T-cell (primary cell): ENCODE results near the gene LRRC72. TPM values are rescaled to one million over a fixed set of nuclear protein-coding genes. Genes with fewer than 3 reads are reported as not detected.
A peak's percentile ranks its signal among the peaks of the same experiment; 100 is the strongest.
"Not testable (repeated sequence)": the region's sequence is repeated elsewhere in the genome, so short reads cannot be mapped to it uniquely, and the experiment has no call there.

Source experiments
- ATAC-seq, 4 experiments: fragments of 200-7000 bp in 3 of 4; fragments of 150-1000 bp in 1 of 4; cut with Tn5 transposase; replicated peaks in 1 of 4; 1 replicate in 3 of 4; 2 replicates in 1 of 4; pipeline ENCODE4 v1.10.0; 2021; ENCODE audit warnings: moderate library complexity in 3 of 4, mild to moderate bottlenecking in 2 of 4, moderate number of reproducible peaks in 1 of 4
- CTCF ChIA-PET, 2 donors: fragments of 300-600 bp; sonication (Branson Sonifier 250); formaldehyde crosslinking; loops; one replicate each; lab custom pipeline; 2022; ENCODE audit warnings: antibody characterized with exemption in 2 of 2; lab: Charles Lee
- POLR2A ChIA-PET, 2 donors: fragments of 300-600 bp; sonication (Branson Sonifier 250); formaldehyde crosslinking; loops; one replicate each; lab custom pipeline; 2022; ENCODE audit warnings: antibody characterized with exemption in 2 of 2; lab: Charles Lee
- DNase-seq, 35 experiments: peaks; one replicate each; pipeline versions ENCODE4 v3.0.0 to v3.0.0-alpha.2; 2013 to 2023
- H3K27ac ChIP-seq: one replicate; pipeline ENCODE4 v1.5.1; 2013; ENCODE audit warnings: low read length
- H3K27me3 ChIP-seq, 2 experiments: replicated peaks in 1 of 2; 1 replicate in 1 of 2; 2 replicates in 1 of 2; pipeline versions ENCODE4 v1.6.1 to v1.7.0; 2013; ENCODE audit warnings: low read length in 1 of 2, mixed read lengths in 1 of 2; ENCODE audit not compliant: control insufficient read depth in 2 of 2, insufficient read depth in 2 of 2; ENCODE audit errors: extremely low read depth in 1 of 2
- H3K36me3 ChIP-seq, 2 donors: 1 replicate in 1 of 2; 2 replicates in 1 of 2; pipeline versions ENCODE4 v1.6.1 to v1.7.0; 2013; ENCODE audit warnings: low read length in 1 of 2; ENCODE audit not compliant: control insufficient read depth in 2 of 2, insufficient read depth in 1 of 2; ENCODE audit errors: extremely low read depth in 1 of 2
- H3K4me1 ChIP-seq, 2 experiments: 1 replicate in 1 of 2; 2 replicates in 1 of 2; pipeline versions ENCODE4 v1.6.1 to v1.7.0; 2013; ENCODE audit warnings: low read length in 2 of 2, mixed read lengths in 1 of 2; ENCODE audit not compliant: insufficient read depth in 2 of 2, control insufficient read depth in 1 of 2; ENCODE audit errors: extremely low read depth in 1 of 2
- H3K4me3 ChIP-seq, 2 donors: 1 replicate in 1 of 2; 2 replicates in 1 of 2; pipeline versions ENCODE4 v1.5.1 to v1.7.0; 2013; ENCODE audit warnings: mild to moderate bottlenecking in 2 of 2, low read length in 1 of 2, moderate library complexity in 1 of 2; ENCODE audit not compliant: control insufficient read depth in 1 of 2; ENCODE audit errors: extremely low read depth in 1 of 2
- H3K9me3 ChIP-seq: 2 replicates; pipeline ENCODE4 v1.7.0; 2013
- H3K27ac Mint-ChIP-seq, 2 donors: one replicate each; pipeline ENCODE4 v1.8.0; 2020 to 2021; ENCODE audit warnings: mild to moderate bottlenecking in 2 of 2, mixed read lengths in 2 of 2
- H3K27me3 Mint-ChIP-seq, 2 donors: one replicate each; pipeline ENCODE4 v1.8.0; 2021 to 2022; ENCODE audit warnings: mixed read lengths in 2 of 2
- H3K36me3 Mint-ChIP-seq: one replicate; pipeline ENCODE4 v1.8.0; 2021; ENCODE audit warnings: mixed read lengths
- H3K4me1 Mint-ChIP-seq, 3 donors: one replicate each; pipeline ENCODE4 v1.8.0; 2020 to 2022; ENCODE audit warnings: mixed read lengths in 3 of 3, mild to moderate bottlenecking in 1 of 3
- H3K4me3 Mint-ChIP-seq, 3 donors: one replicate each; pipeline ENCODE4 v1.8.0; 2020 to 2022; ENCODE audit warnings: mild to moderate bottlenecking in 3 of 3, mixed read lengths in 3 of 3, moderate library complexity in 3 of 3
- H3K9me3 Mint-ChIP-seq, 3 donors: one replicate each; pipeline ENCODE4 v1.8.0; 2020 to 2022; ENCODE audit warnings: mixed read lengths in 3 of 3
- WGBS: methylation state at CpG from one replicate; pipeline ENCODE4 v1.1.5; 2013; ENCODE audit warnings: missing lambda C conversion rate; ENCODE audit not compliant: insufficient coverage; 5-methylcytosine and 5-hydroxymethylcytosine counted together
- total RNA-seq, 35 experiments: library from RNA in 6 of 35; stranded (reverse) in 6 of 35; fragments of 120-200 nt in 1 of 35; gene quantifications; one replicate each; pipeline versions ENCODE4 v1.2.1 to v1.2.4 and lab custom pipeline; 2013 to 2026

The LRRC72 gene
- total RNA-seq, 5 donors from 2014 or later (not counting 1 experiment from before 2014, with no cell fraction given), result not detected

DNA sequence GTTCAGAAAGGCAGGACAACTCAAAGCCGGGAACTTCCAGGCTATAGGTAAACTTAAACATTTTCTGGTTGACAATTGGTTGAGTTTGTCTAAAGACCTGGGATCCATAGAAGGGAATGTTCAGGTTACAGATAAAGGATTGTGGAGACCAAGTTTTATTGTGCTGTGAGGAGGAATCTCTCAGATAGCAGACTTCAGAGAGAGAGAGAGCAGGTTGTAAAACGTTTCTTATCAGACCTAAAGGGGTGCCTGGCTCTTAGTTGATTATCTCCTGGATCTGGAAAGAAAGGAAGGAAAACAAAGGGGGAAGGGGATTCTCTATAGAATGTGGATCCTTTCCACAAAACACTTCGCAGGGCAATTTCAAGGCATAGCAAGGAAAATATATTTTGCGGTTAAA lies 69.0 kb downstream of the LRRC72 start:
- H3K4me3 ChIP-seq, H3K27ac Mint-ChIP-seq, H3K4me1 ChIP-seq, H3K4me1 Mint-ChIP-seq, H3K9me3 Mint-ChIP-seq, POLR2A ChIA-PET, H3K36me3 ChIP-seq, H3K27ac ChIP-seq, DNase-seq, CTCF ChIA-PET, H3K9me3 ChIP-seq, H3K27me3 ChIP-seq, H3K27me3 Mint-ChIP-seq, H3K4me3 Mint-ChIP-seq, ATAC-seq: not testable (repeated sequence)
- peaks cover 16% of the 10 kb centered on the region for H3K36me3 Mint-ChIP-seq
- no CpG with 5 or more reads among the region's 4 CpGs for WGBS

GRCh38 chr7:16598015-16598414 lies 71.4 kb downstream of the LRRC72 start:
- ChIA-PET CTCF (interaction anchor here in 1 of 2 donors (1.0 kb wide), 1 partner anchor 33 kb away, joined by 3 read pairs; no protein-coding TSS in a partner anchor), POLR2A (no interaction called here)
- Mint-ChIP-seq H3K36me3 (peaks cover 41% of the 10 kb centered on the region), H3K4me3 (no peak overlapping the region), H3K27me3 (no peaks in the 10 kb centered on the region), H3K27ac (no peak overlapping the region), H3K4me1 (no peaks in the 10 kb centered on the region), H3K9me3 (no peaks in the 10 kb centered on the region)
- ATAC-seq, result no peak
- DNase-seq, result no peak
- no peaks in the 10 kb centered on the region for H3K4me1 ChIP-seq
- H3K9me3 ChIP-seq, result no peaks in the 10 kb centered on the region
- H3K27me3 ChIP-seq, result no peaks in the 10 kb centered on the region
- no peak overlapping the region for H3K4me3 ChIP-seq
- H3K27ac ChIP-seq, result no peak overlapping the region
- peaks cover 0 to 21% of the 10 kb centered on the region in 2 donors for H3K36me3 ChIP-seq
- WGBS, result no CpG with 5 or more reads among the region's 4 CpGs

GRCh38 chr7:16599860-16600259 lies 73.2 kb downstream of the LRRC72 start:
- Mint-ChIP-seq H3K9me3 (no peaks in the 10 kb centered on the region), H3K4me3 (no peak overlapping the region), H3K27ac (no peak overlapping the region), H3K36me3 (peaks cover 59% of the 10 kb centered on the region), H3K27me3 (no peaks in the 10 kb centered on the region), H3K4me1 (no peaks in the 10 kb centered on the region)
- Histone ChIP-seq H3K27me3 (no peaks in the 10 kb centered on the region), H3K27ac (no peak overlapping the region), H3K4me3 (no peak overlapping the region), H3K4me1 (no peaks in the 10 kb centered on the region), H3K36me3 (peaks cover 4 to 33% of the 10 kb centered on the region in 2 donors), H3K9me3 (no peaks in the 10 kb centered on the region)
- ChIA-PET CTCF (no interaction called here), POLR2A (no interaction called here)
- WGBS, result no CpG with 5 or more reads among the region's 7 CpGs
- no peak for DNase-seq
- ATAC-seq, result no peak

GRCh38 chr7:16603633-16604032 lies 77.0 kb downstream of the LRRC72 start:
- ChIA-PET POLR2A (no interaction called here), CTCF (no interaction called here)
- H3K4me1 ChIP-seq, result no peaks in the 10 kb centered on the region
- H3K27me3 Mint-ChIP-seq, result no peaks in the 10 kb centered on the region
- H3K4me3 Mint-ChIP-seq, result no peak overlapping the region
- no peak overlapping the region for H3K27ac Mint-ChIP-seq
- no peaks in the 10 kb centered on the region for H3K9me3 ChIP-seq
- ATAC-seq (no peak), DNase-seq (no peak)
- H3K27me3 ChIP-seq, result no peaks in the 10 kb centered on the region
- no peaks in the 10 kb centered on the region for H3K9me3 Mint-ChIP-seq
- H3K36me3 ChIP-seq, result peaks cover 4 to 38% of the 10 kb centered on the region in 2 donors
- no peak overlapping the region for H3K4me3 ChIP-seq
- peaks cover 65% of the 10 kb centered on the region for H3K36me3 Mint-ChIP-seq
- H3K27ac ChIP-seq, result no peak overlapping the region
- H3K4me1 Mint-ChIP-seq, result no peaks in the 10 kb centered on the region

DNA sequence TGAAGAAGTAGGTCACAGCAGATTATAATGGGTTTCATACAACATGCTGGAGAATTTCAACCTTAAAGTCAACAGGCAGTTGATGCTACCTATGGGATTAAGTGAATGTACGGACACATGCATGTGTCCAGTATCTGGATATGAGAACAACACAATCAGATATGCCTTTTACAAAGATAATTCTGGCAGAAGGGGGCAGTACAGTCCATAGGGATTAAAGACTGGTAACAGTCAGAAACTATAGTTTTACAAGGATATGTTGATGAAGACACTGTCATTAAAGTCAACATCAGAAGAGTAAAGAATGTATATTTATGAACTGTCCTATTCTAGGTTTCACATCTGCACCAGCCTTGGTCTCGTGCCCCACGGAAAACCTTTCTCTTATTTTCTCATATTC lies 77.4 kb downstream of the LRRC72 start:
- POLR2A ChIA-PET, result no interaction called here
- ATAC-seq, result no peak
- Mint-ChIP-seq H3K4me1 (no peaks in the 10 kb centered on the region), H3K4me3 (no peak overlapping the region), H3K27me3 (no peaks in the 10 kb centered on the region), H3K36me3 (peaks cover 65% of the 10 kb centered on the region), H3K9me3 (no peaks in the 10 kb centered on the region), H3K27ac (no peak overlapping the region)
- Histone ChIP-seq H3K4me1 (no peaks in the 10 kb centered on the region), H3K9me3 (no peaks in the 10 kb centered on the region), H3K36me3 (peaks cover 4 to 39% of the 10 kb centered on the region in 2 donors), H3K27me3 (no peaks in the 10 kb centered on the region), H3K27ac (no peak overlapping the region), H3K4me3 (no peak overlapping the region)
- CTCF ChIA-PET, result no interaction called here
- 100% methylated on average over 1 of the region's 3 CpGs for WGBS
- peak in 1 of 35 experiments; percentile 15 for DNase-seq

- peaks cover 4 to 30% of the 10 kb centered on the region in 2 donors for H3K36me3 ChIP-seq
- POLR2A ChIA-PET, result no interaction called here
- H3K4me3 ChIP-seq, result no peak overlapping the region
- CTCF ChIA-PET, result no interaction called here
- no peaks in the 10 kb centered on the region for H3K4me1 Mint-ChIP-seq
- H3K4me3 Mint-ChIP-seq, result no peak overlapping the region
- no peaks in the 10 kb centered on the region for H3K9me3 ChIP-seq
- H3K9me3 Mint-ChIP-seq, result no peaks in the 10 kb centered on the region
- peaks cover 68% of the 10 kb centered on the region for H3K36me3 Mint-ChIP-seq
- H3K27ac ChIP-seq, result no peak overlapping the region
- no peaks in the 10 kb centered on the region for H3K27me3 Mint-ChIP-seq
- H3K4me1 ChIP-seq, result no peaks in the 10 kb centered on the region
- no peak overlapping the region for H3K27ac Mint-ChIP-seq
- 73% methylated on average over 3 of the region's 3 CpGs for WGBS
- ATAC-seq, result no peak
- H3K27me3 ChIP-seq, result no peaks in the 10 kb centered on the region
- DNase-seq, result no peak
Measured at GRCh38 chr7:16606704-16607103, 80.1 kb downstream of the LRRC72 start.
